NB4 (cell line): ENCODE data around the gene SOX12.

Experiments
- MAX ChIP-seq: IDR thresholded peaks from 2 replicates; pipeline ENCODE4 v1.6.1; 2011; ENCODE audit warnings: low read depth, low read length
- MYC ChIP-seq: IDR thresholded peaks from 2 replicates; pipeline ENCODE4 v1.6.1; 2011; ENCODE audit warnings: low read depth, low read length
- POLR2A ChIP-seq: IDR thresholded peaks from 2 replicates; pipeline ENCODE4 v1.6.1; 2011; ENCODE audit warnings: mild to moderate bottlenecking; ENCODE audit not compliant: insufficient read length; ENCODE audit errors: extremely low read depth
- TF ChIP-seq, protein P1 (sequence below): IDR thresholded peaks from one replicate; pipeline ENCODE4 v1.5.1; 2012; ENCODE audit warnings: low read depth, low read length

DNA sequence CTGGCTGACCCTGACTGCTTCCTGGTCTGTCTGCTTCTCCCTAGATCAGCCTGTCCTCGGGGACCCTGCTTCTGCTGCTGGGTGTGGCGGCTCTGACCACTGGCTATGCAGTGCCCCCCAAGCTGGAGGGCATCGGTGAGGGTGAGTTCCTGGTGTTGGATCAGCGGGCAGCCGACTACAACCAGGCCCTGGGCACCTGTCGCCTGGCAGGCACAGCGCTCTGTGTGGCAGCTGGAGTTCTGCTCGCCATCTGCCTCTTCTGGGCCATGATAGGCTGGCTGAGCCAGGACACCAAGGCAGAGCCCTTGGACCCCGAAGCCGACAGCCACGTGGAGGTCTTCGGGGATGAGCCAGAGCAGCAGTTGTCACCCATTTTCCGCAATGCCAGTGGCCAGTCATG, 27.8 kb downstream of the SOX12 start:
- TF ChIP-seq, protein P1, sequence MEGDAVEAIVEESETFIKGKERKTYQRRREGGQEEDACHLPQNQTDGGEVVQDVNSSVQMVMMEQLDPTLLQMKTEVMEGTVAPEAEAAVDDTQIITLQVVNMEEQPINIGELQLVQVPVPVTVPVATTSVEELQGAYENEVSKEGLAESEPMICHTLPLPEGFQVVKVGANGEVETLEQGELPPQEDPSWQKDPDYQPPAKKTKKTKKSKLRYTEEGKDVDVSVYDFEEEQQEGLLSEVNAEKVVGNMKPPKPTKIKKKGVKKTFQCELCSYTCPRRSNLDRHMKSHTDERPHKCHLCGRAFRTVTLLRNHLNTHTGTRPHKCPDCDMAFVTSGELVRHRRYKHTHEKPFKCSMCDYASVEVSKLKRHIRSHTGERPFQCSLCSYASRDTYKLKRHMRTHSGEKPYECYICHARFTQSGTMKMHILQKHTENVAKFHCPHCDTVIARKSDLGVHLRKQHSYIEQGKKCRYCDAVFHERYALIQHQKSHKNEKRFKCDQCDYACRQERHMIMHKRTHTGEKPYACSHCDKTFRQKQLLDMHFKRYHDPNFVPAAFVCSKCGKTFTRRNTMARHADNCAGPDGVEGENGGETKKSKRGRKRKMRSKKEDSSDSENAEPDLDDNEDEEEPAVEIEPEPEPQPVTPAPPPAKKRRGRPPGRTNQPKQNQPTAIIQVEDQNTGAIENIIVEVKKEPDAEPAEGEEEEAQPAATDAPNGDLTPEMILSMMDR = no peak
- TF ChIP-seq POLR2A (no peak), MAX (no peak), MYC (no peak)
